A549 (cell line): Measurements from ENCODE around the gene NR4A1. TPM values are rescaled to one million over a fixed set of nuclear protein-coding genes. Genes with fewer than 3 reads are reported as not detected.

ENCODE experiments used
- ATAC-seq, 2 experiments: fragments of 200-7000 bp in 1 of 2; fragments of >200 bp in 1 of 2; cut with Nextera tagmentation in 1 of 2; cut with Tn5 transposase in 1 of 2; 3 replicates each; pipeline versions ENCODE4 v1.8.0 to v1.9.1; 2018 to 2020; ENCODE audit warnings: mild to moderate bottlenecking in 1 of 2, moderate library complexity in 1 of 2
- CTCF ChIA-PET: fragments of 300-600 bp; sonication (Branson Sonifier 250); formaldehyde crosslinking; extraction: SDS; loops from one replicate; lab custom pipeline; 2021; ENCODE audit warnings: antibody characterized with exemption, inconsistent platforms; lab: Yijun Ruan, JAX
- POLR2A ChIA-PET: fragments of 350-600 bp; formaldehyde crosslinking; extraction: SDS; loops from one replicate; lab custom pipeline; 2021; ENCODE audit warnings: antibody characterized with exemption, inconsistent platforms; lab: Yijun Ruan, JAX
- DNase-seq, 2 experiments: peaks; one replicate each; pipeline versions ENCODE4 v3.0.0 to v3.0.0-alpha.2; 2011 to 2016; ENCODE audit warnings: low read depth in 1 of 2, low spot score in 1 of 2
- FAIRE-seq: peaks from 2 replicates; lab custom pipeline; 2011; peaks lifted over from hg19 to GRCh38; lab: Jason Lieb, UNC
- H3K27ac ChIP-seq, 2 experiments: fragments of >200 bp; sonication (Bioruptor Twin); formaldehyde crosslinking; 3 replicates each; pipeline ENCODE4 v1.5.1; 2016 to 2017
- H3K4me1 ChIP-seq: fragments of >200 bp; sonication (Bioruptor Twin); formaldehyde crosslinking; 3 replicates; pipeline ENCODE4 v1.6.1; 2016
- H3K4me2 ChIP-seq: fragments of >200 bp; sonication (Bioruptor Twin); formaldehyde crosslinking; 3 replicates; pipeline ENCODE4 v1.6.1; 2016
- H3K4me3 ChIP-seq: fragments of >200 bp; sonication (Bioruptor Twin); formaldehyde crosslinking; 3 replicates; pipeline ENCODE4 v1.5.1; 2016
- H3K9me3 ChIP-seq: fragments of >200 bp; sonication (Bioruptor Twin); formaldehyde crosslinking; 3 replicates; pipeline ENCODE4 v1.6.1; 2016
- ATOH8 ChIP-seq: fragments of 250-450 bp; sonication (Bioruptor Pico); IDR thresholded peaks from 2 replicates; pipeline ENCODE4 v1.5.0; 2020; ENCODE audit warnings: low read depth, mild to moderate bottlenecking, moderate library complexity
- BCL3 ChIP-seq: fragments of >200 bp; sonication (Bioruptor Twin); formaldehyde crosslinking; IDR thresholded peaks from 3 replicates; pipeline ENCODE4 v1.6.1; 2016
- BHLHE40 ChIP-seq: IDR thresholded peaks from 2 replicates; pipeline ENCODE4 v1.6.1; 2012; ENCODE audit warnings: low read depth, low read length, inconsistent platforms
- CBX8 ChIP-seq: fragments of 200-600 bp; sonication (generic); IDR thresholded peaks from 2 replicates; pipeline ENCODE4 v1.6.1; 2016
- CEBPB ChIP-seq, 2 experiments: fragments of >200 bp in 1 of 2; sonication (Bioruptor Twin) in 1 of 2; formaldehyde crosslinking in 1 of 2; IDR thresholded peaks; 2 replicates each; pipeline ENCODE4 v1.6.1; 2012 to 2016
- CHD2 ChIP-seq: fragments of 150-350 bp; IDR thresholded peaks from 2 replicates; pipeline ENCODE4 v1.6.1; 2014; ENCODE audit warnings: low read length; ENCODE audit not compliant: partially characterized antibody
- CHD4 ChIP-seq: fragments of 200-600 bp; sonication (generic); IDR thresholded peaks from 2 replicates; pipeline ENCODE4 v1.6.1; 2016; ENCODE audit warnings: antibody characterized with exemption, mild to moderate bottlenecking, borderline replicate concordance
- CTCF ChIP-seq: fragments of >200 bp; sonication (Bioruptor Twin); formaldehyde crosslinking; IDR thresholded peaks from 3 replicates; pipeline ENCODE4 v1.5.1; 2016
- EHMT2 ChIP-seq: fragments of 200-600 bp; sonication (generic); IDR thresholded peaks from 2 replicates; pipeline ENCODE4 v1.6.1; 2016; ENCODE audit warnings: antibody characterized with exemption, low read depth, mild to moderate bottlenecking, moderate library complexity
- ELK1 ChIP-seq: fragments of 150-350 bp; IDR thresholded peaks from 2 replicates; pipeline ENCODE4 v1.6.1; 2014; ENCODE audit warnings: low read depth, mild to moderate bottlenecking, low read length
- EP300 ChIP-seq, 2 experiments: fragments of >200 bp; sonication (Bioruptor Twin); formaldehyde crosslinking; IDR thresholded peaks; 2 replicates in 1 of 2; 3 replicates in 1 of 2; pipeline ENCODE4 v1.6.1; 2016 to 2017
- FOSL2 ChIP-seq, 2 experiments: fragments of 450-650 bp in 1 of 2; fragments of >200 bp in 1 of 2; sonication (Bioruptor Twin) in 1 of 2; formaldehyde crosslinking; IDR thresholded peaks; 2 replicates each; pipeline versions ENCODE4 v1.5.0 to v1.6.1; 2016 to 2020; ENCODE audit warnings: mild to moderate bottlenecking in 1 of 2, moderate library complexity in 1 of 2
- HDAC2 ChIP-seq: fragments of 200-600 bp; sonication (generic); IDR thresholded peaks from 2 replicates; pipeline ENCODE4 v1.6.1; 2016
- HOXA7 ChIP-seq: fragments of 250-450 bp; sonication (Bioruptor Pico); IDR thresholded peaks from 2 replicates; pipeline ENCODE4 v1.5.0; 2020; ENCODE audit warnings: mild to moderate bottlenecking, moderate library complexity
- JUNB ChIP-seq: fragments of >200 bp; sonication (Bioruptor Twin); formaldehyde crosslinking; IDR thresholded peaks from 2 replicates; pipeline ENCODE4 v1.6.1; 2016
- MAX ChIP-seq: IDR thresholded peaks from 2 replicates; pipeline ENCODE4 v1.6.1; 2012
- MYC ChIP-seq: IDR thresholded peaks from 2 replicates; pipeline ENCODE4 v1.6.1; 2012; ENCODE audit warnings: mild to moderate bottlenecking, inconsistent platforms, low read length, improper control_type of control experiment, borderline replicate concordance
- NPAS2 ChIP-seq: fragments of 250-450 bp; sonication (Bioruptor Pico); IDR thresholded peaks from 2 replicates; pipeline ENCODE4 v1.8.0; 2022; ENCODE audit warnings: mild to moderate bottlenecking, moderate library complexity, borderline replicate concordance
- RNF2 ChIP-seq: fragments of 200-600 bp; sonication (generic); IDR thresholded peaks from 2 replicates; pipeline ENCODE4 v1.6.1; 2016; ENCODE audit warnings: low read depth, mild to moderate bottlenecking, antibody characterized with exemption, moderate library complexity, borderline replicate concordance
- USF2 ChIP-seq: fragments of 450-650 bp; IDR thresholded peaks from 2 replicates; pipeline ENCODE4 v1.6.1; 2014; ENCODE audit warnings: antibody characterized with exemption
- ZSCAN20 ChIP-seq: fragments of 250-450 bp; sonication (Bioruptor Pico); IDR thresholded peaks from 2 replicates; pipeline ENCODE4 v1.8.0; 2022; ENCODE audit warnings: mild to moderate bottlenecking, moderate library complexity
- WGBS: methylation state at CpG from one replicate; pipeline ENCODE4 v1.1.6; 2017; ENCODE audit errors: missing lambda C conversion rate; 5-methylcytosine and 5-hydroxymethylcytosine counted together
- polyA plus RNA-seq, 4 experiments: library from polyadenylated mRNA; depleted of rRNA in 3 of 4; stranded (reverse); fragments of >200 nt; fragmentation: RNase III in 1 of 4; extraction: RNeasy Plus Mini Kit Qiagen cat#74134 plus additional on column Dnase treatment in 1 of 4; gene quantifications; 2 replicates in 3 of 4; 3 replicates in 1 of 4; pipeline ENCODE4 v1.2.3, GENCODE V29; 2011 to 2017

The NR4A1 gene
- polyA plus RNA-seq, 2 of the 4 experiments (the other 2 are of a cell fraction): 39.6 to 89.6 TPM

GRCh38 chr12:52005218-52005902 lies 45.9 kb upstream of the NR4A1 start:
- 0 out of 3 replicates have a peak, but pooled peaks cover 3% of the 10 kb centered on the region for H3K4me1 ChIP-seq
- no peak overlapping the region for H3K4me2 ChIP-seq
- FAIRE-seq (no peak), DNase-seq (no peak)
- no peak overlapping the region for H3K27ac ChIP-seq
- POLR2A ChIA-PET: interaction anchor here (1.3 kb wide), 1 partner anchor 17 kb away, joined by 3 read pairs; no protein-coding TSS in a partner anchor
- no peak for TF ChIP-seq HDAC2
- no peak for TF ChIP-seq ZSCAN20 (CRISPR knock-in tag)
- TF ChIP-seq RNF2: no peak
- TF ChIP-seq, all 56 proteins: peak for 0
- CTCF ChIA-PET: interaction anchor here (1.2 to 36.7 kb wide), 12 partner anchors 8 to 586 kb away, joined by 3 to 1544 read pairs (median 9); partner anchors contain the start of genes ATG101 and TAMALIN
- Histone ChIP-seq H3K9me3 (no peaks in the 10 kb centered on the region), H3K4me3 (no peak overlapping the region)
- no peak for ATAC-seq
- WGBS: 87% methylated on average over 9 of the region's 10 CpGs

- ChIA-PET CTCF (interaction anchor here (1.1 to 36.7 kb wide), 4 partner anchors 9 to 117 kb away, joined by 3 to 1544 read pairs (median 797); partner anchors contain the start of gene TAMALIN), POLR2A (interaction anchor here (0.6 to 1.4 kb wide), 3 partner anchors 16 to 62 kb away, joined by 3 to 8 read pairs (median 4); no protein-coding TSS in a partner anchor)
- 0 out of 6 replicates have a peak, but pooled peaks of 1 of the 2 experiments have one; percentile 2 for ATAC-seq
- no peak for FAIRE-seq
- H3K4me2 ChIP-seq: peak overlapping the region; percentile 97
- no peaks in the 10 kb centered on the region for H3K9me3 ChIP-seq
- H3K4me3 ChIP-seq: peak overlapping the region; percentile 52
- H3K27ac ChIP-seq: peak overlapping the region; percentile 48 to 66; a peak in 4 of 6 replicates
- 0 out of 3 replicates have a peak, but pooled peaks cover 3% of the 10 kb centered on the region for H3K4me1 ChIP-seq
- TF ChIP-seq CHD2 (no peak), CEBPB (IDR thresholded peaks at IDR 0.05) (peak in 1 of 2 experiments; percentile 42; a peak in 1 of 4 replicates)
- DNase-seq: no peak
- 72% methylated on average over 26 of the region's 28 CpGs for WGBS
These were observed 45.1 kb upstream of the NR4A1 start for GRCh38 chr12:52005903-52006703.

GRCh38 chr12:52006726-52007157 lies 44.5 kb upstream of the NR4A1 start, which contains the start of gene TAMALIN:
Gene TAMALIN, plus strand, starts transcription at chr12:52006946. Its CDS starts 74 bp downstream, at chr12:52007020.
- no peak for FAIRE-seq

More at GRCh38 chr12:52006726-52007157, 44.5 kb upstream of the NR4A1 start, which contains the start of gene TAMALIN:
- Histone ChIP-seq H3K4me1 (0 out of 3 replicates have a peak, but pooled peaks cover 3% of the 10 kb centered on the region), H3K9me3 (no peaks in the 10 kb centered on the region)
- DNase-seq: no peak
- TF ChIP-seq EP300 (IDR thresholded peaks at IDR 0.05): no peak
- no peak for TF ChIP-seq CBX8
- TF ChIP-seq ATOH8 (CRISPR knock-in tag): no peak
- no peak for TF ChIP-seq BHLHE40
- no peak for TF ChIP-seq FOSL2 (IDR thresholded peaks at IDR 0.05)
- TF ChIP-seq FOSL2 (CRISPR knock-in tag; IDR thresholded peaks at IDR 0.05): no peak
- no peak for TF ChIP-seq NPAS2
- TF ChIP-seq MYC: no peak
- TF ChIP-seq EHMT2: no peak
- TF ChIP-seq MAX: no peak
- no peak for TF ChIP-seq HOXA7 (CRISPR knock-in tag)
- no peak for TF ChIP-seq ELK1
- TF ChIP-seq CHD4: no peak
- no peak for TF ChIP-seq CTCF
- TF ChIP-seq USF2: no peak
- TF ChIP-seq BCL3: no peak
- no peak for TF ChIP-seq JUNB
- no peak for TF ChIP-seq CEBPB (IDR thresholded peaks at IDR 0.05)
- TF ChIP-seq, all 56 proteins: peak for 0
- peak within 1 kb of the TSS; percentile 52 for H3K4me3 ChIP-seq
- 0% methylated on average over 13 of the region's 60 CpGs for WGBS
- peak within 1 kb of the TSS; percentile 97 for H3K4me2 ChIP-seq
- ChIA-PET CTCF (interaction anchor here (1.1 to 36.7 kb wide), 4 partner anchors 9 to 116 kb away, joined by 3 to 1544 read pairs (median 797); partner anchors contain the start of gene TAMALIN), POLR2A (interaction anchor here (1.0 to 1.4 kb wide), 2 partner anchors 16 to 17 kb away, joined by 3 to 8 read pairs; no protein-coding TSS in a partner anchor)
- peak in 1 of 2 experiments; percentile 50; a peak in 3 of 6 replicates for ATAC-seq
- peak within 1 kb of the TSS; percentile 48 to 66; a peak in 5 of 6 replicates for H3K27ac ChIP-seq
